ENCODE measurements around the gene CYP4B1. TPM values are rescaled to one million over a fixed set of nuclear protein-coding genes. Genes with fewer than 3 reads are reported as not detected.
A peak's percentile ranks its signal among the peaks of the same experiment; 100 is the strongest.

The CYP4B1 gene
- total RNA-seq, 2 experiments from 2014 or later = not detected

- Mint-ChIP-seq H3K27ac (no peak overlapping the region), H3K9me3 (ENCODE audit: insufficient read depth) (no peaks in the 10 kb centered on the region), H3K4me3 (no peak overlapping the region), H3K36me3 (ENCODE audit: low read depth) (no peaks in the 10 kb centered on the region), H3K4me1 (ENCODE audit: low read depth) (peaks cover 2% of the 10 kb centered on the region), H3K27me3 (ENCODE audit: low read depth) (peaks cover 10% of the 10 kb centered on the region)
- DNase-seq = no peak
- ATAC-seq = no peak
- CTCF ChIA-PET = interaction anchor here (0.5 kb wide), 1 partner anchor 1402 kb away, joined by 4 read pairs; no protein-coding TSS in a partner anchor
- POLR2A ChIA-PET = no interaction called here
Observed at GRCh38 chr1:46801323-46802055, 2.6 kb downstream of the CYP4B1 start.

GRCh38 chr1:46802081-46802480, 3.2 kb downstream of the CYP4B1 start:
- Mint-ChIP-seq H3K4me3 (no peak overlapping the region), H3K36me3 (ENCODE audit: low read depth) (no peaks in the 10 kb centered on the region), H3K27ac (no peak overlapping the region), H3K9me3 (ENCODE audit: insufficient read depth) (no peaks in the 10 kb centered on the region), H3K4me1 (ENCODE audit: low read depth) (peaks cover 2% of the 10 kb centered on the region), H3K27me3 (ENCODE audit: low read depth) (peaks cover 7% of the 10 kb centered on the region)
- ATAC-seq (no peak), DNase-seq (no peak)
- POLR2A ChIA-PET = no interaction called here
- CTCF ChIA-PET = no interaction called here

GRCh38 chr1:46802901-46803574, 4.2 kb downstream of the CYP4B1 start:
- DNase-seq (no peak), ATAC-seq (no peak)
- CTCF ChIA-PET = no interaction called here
- Mint-ChIP-seq H3K4me3 (no peak overlapping the region), H3K27ac (no peak overlapping the region), H3K36me3 (ENCODE audit: low read depth) (no peaks in the 10 kb centered on the region), H3K4me1 (ENCODE audit: low read depth) (peaks cover 2% of the 10 kb centered on the region), H3K27me3 (ENCODE audit: low read depth) (peaks cover 5% of the 10 kb centered on the region), H3K9me3 (ENCODE audit: insufficient read depth) (no peaks in the 10 kb centered on the region)
- POLR2A ChIA-PET = no interaction called here

- H3K9me3 Mint-ChIP-seq (ENCODE audit: insufficient read depth) = no peaks in the 10 kb centered on the region
Observed at GRCh38 chr1:46804027-46804889, 5.4 kb downstream of the CYP4B1 start.

GRCh38 chr1:46804926-46805325, 6.1 kb downstream of the CYP4B1 start:
- DNase-seq = no peak
- no peak overlapping the region for H3K27ac Mint-ChIP-seq
- ATAC-seq = no peak
- H3K4me1 Mint-ChIP-seq (ENCODE audit: low read depth) = peaks cover 2% of the 10 kb centered on the region
- no peaks in the 10 kb centered on the region for H3K36me3 Mint-ChIP-seq (ENCODE audit: low read depth)
- no peaks in the 10 kb centered on the region for H3K9me3 Mint-ChIP-seq (ENCODE audit: insufficient read depth)
- CTCF ChIA-PET = no interaction called here
- peaks cover 4% of the 10 kb centered on the region for H3K27me3 Mint-ChIP-seq (ENCODE audit: low read depth)
- POLR2A ChIA-PET = no interaction called here
- H3K4me3 Mint-ChIP-seq = no peak overlapping the region

More at GRCh38 chr1:46804027-46804889, 5.4 kb downstream of the CYP4B1 start:
- H3K36me3 Mint-ChIP-seq (ENCODE audit: low read depth) = no peaks in the 10 kb centered on the region
- peak overlapping the region; percentile 28 for H3K27ac Mint-ChIP-seq
- H3K27me3 Mint-ChIP-seq (ENCODE audit: low read depth) = peaks cover 4% of the 10 kb centered on the region
- ChIA-PET CTCF (no interaction called here), POLR2A (no interaction called here)
- no peak overlapping the region for H3K4me3 Mint-ChIP-seq
- DNase-seq (no peak), ATAC-seq (no peak)
- H3K4me1 Mint-ChIP-seq (ENCODE audit: low read depth) = peaks cover 2% of the 10 kb centered on the region

- H3K36me3 Mint-ChIP-seq (ENCODE audit: low read depth) = no peaks in the 10 kb centered on the region
- H3K27me3 Mint-ChIP-seq (ENCODE audit: low read depth) = peaks cover 4% of the 10 kb centered on the region
- H3K4me3 Mint-ChIP-seq = no peak overlapping the region
- DNase-seq = no peak
- H3K9me3 Mint-ChIP-seq (ENCODE audit: insufficient read depth) = no peaks in the 10 kb centered on the region
- ChIA-PET CTCF (no interaction called here), POLR2A (no interaction called here)
- no peak overlapping the region for H3K27ac Mint-ChIP-seq
- peaks cover 2% of the 10 kb centered on the region for H3K4me1 Mint-ChIP-seq (ENCODE audit: low read depth)
- ATAC-seq = no peak
Observed at GRCh38 chr1:46805755-46806154, 6.9 kb downstream of the CYP4B1 start.

- H3K9me3 Mint-ChIP-seq (ENCODE audit: insufficient read depth) = no peaks in the 10 kb centered on the region
- ChIA-PET CTCF (no interaction called here), POLR2A (no interaction called here)
- no peak for DNase-seq
- H3K36me3 Mint-ChIP-seq (ENCODE audit: low read depth) = no peaks in the 10 kb centered on the region
- peaks cover 4% of the 10 kb centered on the region for H3K27me3 Mint-ChIP-seq (ENCODE audit: low read depth)
- no peak for ATAC-seq
- peaks cover 2% of the 10 kb centered on the region for H3K4me1 Mint-ChIP-seq (ENCODE audit: low read depth)
- no peak overlapping the region for H3K27ac Mint-ChIP-seq
- no peak overlapping the region for H3K4me3 Mint-ChIP-seq
Observed at GRCh38 chr1:46806196-46807020, 7.6 kb downstream of the CYP4B1 start.

- Mint-ChIP-seq H3K4me3 (no peak overlapping the region), H3K27me3 (ENCODE audit: low read depth) (peaks cover 4% of the 10 kb centered on the region), H3K36me3 (ENCODE audit: low read depth) (no peaks in the 10 kb centered on the region), H3K27ac (no peak overlapping the region), H3K9me3 (ENCODE audit: insufficient read depth) (no peaks in the 10 kb centered on the region), H3K4me1 (ENCODE audit: low read depth) (peaks cover 2% of the 10 kb centered on the region)
- ATAC-seq (no peak), DNase-seq (no peak)
- ChIA-PET POLR2A (no interaction called here), CTCF (no interaction called here)
Observed at GRCh38 chr1:46807046-46807972, 8.5 kb downstream of the CYP4B1 start.

- Mint-ChIP-seq H3K4me1 (ENCODE audit: low read depth) (peaks cover 2% of the 10 kb centered on the region), H3K36me3 (ENCODE audit: low read depth) (no peaks in the 10 kb centered on the region), H3K9me3 (ENCODE audit: insufficient read depth) (no peaks in the 10 kb centered on the region), H3K4me3 (no peak overlapping the region), H3K27me3 (ENCODE audit: low read depth) (peaks cover 4% of the 10 kb centered on the region), H3K27ac (no peak overlapping the region)
- POLR2A ChIA-PET = no interaction called here
- CTCF ChIA-PET = no interaction called here
- no peak for ATAC-seq
- DNase-seq = no peak
Observed at GRCh38 chr1:46809071-46809470, 10.2 kb downstream of the CYP4B1 start.

GRCh38 chr1:46809904-46810303, 11.1 kb downstream of the CYP4B1 start:
- no peaks in the 10 kb centered on the region for H3K9me3 Mint-ChIP-seq (ENCODE audit: insufficient read depth)
- DNase-seq (no peak), ATAC-seq (no peak)
- no peaks in the 10 kb centered on the region for H3K4me1 Mint-ChIP-seq (ENCODE audit: low read depth)
- ChIA-PET CTCF (no interaction called here), POLR2A (no interaction called here)
- no peak overlapping the region for H3K4me3 Mint-ChIP-seq
- H3K27me3 Mint-ChIP-seq (ENCODE audit: low read depth) = peaks cover 4% of the 10 kb centered on the region
- no peak overlapping the region for H3K27ac Mint-ChIP-seq
- H3K36me3 Mint-ChIP-seq (ENCODE audit: low read depth) = no peaks in the 10 kb centered on the region

GRCh38 chr1:46810596-46810995, 11.8 kb downstream of the CYP4B1 start:
- Mint-ChIP-seq H3K27me3 (ENCODE audit: low read depth) (peaks cover 4% of the 10 kb centered on the region), H3K36me3 (ENCODE audit: low read depth) (no peaks in the 10 kb centered on the region), H3K9me3 (ENCODE audit: insufficient read depth) (no peaks in the 10 kb centered on the region), H3K27ac (no peak overlapping the region), H3K4me1 (ENCODE audit: low read depth) (no peaks in the 10 kb centered on the region), H3K4me3 (no peak overlapping the region)
- ChIA-PET CTCF (no interaction called here), POLR2A (interaction anchor here (0.6 kb wide), 1 partner anchor 39 kb away, joined by 3 read pairs; no protein-coding TSS in a partner anchor)
- no peak for DNase-seq
- ATAC-seq = no peak
